ENCODE data around the gene MAPKBP1.

The MAPKBP1 gene

GRCh38 chr15:41794081-41794480, 19.8 kb downstream of the MAPKBP1 start:
- DNase-seq (no peak), ATAC-seq (no peak)
- Mint-ChIP-seq H3K4me3 (no peak overlapping the region), H3K27ac (no peak overlapping the region), H3K27me3 (no peaks in the 10 kb centered on the region), H3K36me3 (ENCODE audit: low read depth) (no peaks in the 10 kb centered on the region), H3K4me1 (peaks cover 57% of the 10 kb centered on the region), H3K9me3 (no peaks in the 10 kb centered on the region)

DNA sequence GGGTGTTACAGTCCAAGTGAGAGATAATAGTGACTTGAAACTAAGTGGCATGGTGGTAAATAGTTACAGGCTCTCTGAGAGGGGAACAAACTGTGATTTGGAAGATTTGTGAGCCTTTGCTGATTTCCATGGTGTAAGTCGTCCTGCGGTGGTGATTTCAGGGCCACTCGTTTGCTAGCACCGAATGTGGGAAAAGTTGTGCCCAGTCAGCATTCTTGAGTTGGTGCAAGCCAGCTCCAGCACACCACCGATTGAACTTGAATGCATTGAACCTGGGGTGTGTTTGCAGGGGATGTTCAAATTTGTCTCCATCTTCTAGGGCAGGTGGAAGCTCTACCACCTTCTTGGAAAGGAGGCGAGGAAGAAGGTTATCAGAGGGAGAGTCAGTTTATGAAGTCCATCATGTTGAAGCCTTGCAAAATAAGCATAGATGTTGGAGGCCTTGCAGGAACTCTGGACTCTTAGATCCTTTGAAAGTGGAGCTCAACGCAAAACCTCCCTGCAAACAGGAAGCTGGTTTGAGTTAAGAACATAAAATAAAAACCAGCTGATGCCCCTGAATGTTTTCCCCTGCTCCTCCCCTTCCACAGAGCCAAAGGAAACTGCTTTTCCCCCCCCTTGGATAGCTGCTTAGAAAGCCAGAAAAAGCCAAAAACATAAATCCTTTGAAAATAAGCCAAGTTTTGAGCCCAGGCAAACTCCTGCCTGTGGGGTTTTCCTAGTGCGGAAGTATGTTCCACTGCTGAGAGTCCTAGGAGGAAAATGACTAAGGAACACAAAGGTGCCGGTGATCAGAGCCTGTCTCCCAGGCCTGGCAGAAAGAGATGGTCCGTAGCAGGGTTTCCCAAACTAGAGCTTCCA, 21.9 kb downstream of the MAPKBP1 start:
- no peaks in the 10 kb centered on the region for H3K9me3 Mint-ChIP-seq
- H3K36me3 Mint-ChIP-seq (ENCODE audit: low read depth): no peaks in the 10 kb centered on the region
- DNase-seq (no peak), ATAC-seq (no peak)
- H3K27ac Mint-ChIP-seq: no peak overlapping the region
- H3K4me3 Mint-ChIP-seq: no peak overlapping the region
- H3K27me3 Mint-ChIP-seq: no peaks in the 10 kb centered on the region
- peaks cover 42% of the 10 kb centered on the region for H3K4me1 Mint-ChIP-seq

DNA sequence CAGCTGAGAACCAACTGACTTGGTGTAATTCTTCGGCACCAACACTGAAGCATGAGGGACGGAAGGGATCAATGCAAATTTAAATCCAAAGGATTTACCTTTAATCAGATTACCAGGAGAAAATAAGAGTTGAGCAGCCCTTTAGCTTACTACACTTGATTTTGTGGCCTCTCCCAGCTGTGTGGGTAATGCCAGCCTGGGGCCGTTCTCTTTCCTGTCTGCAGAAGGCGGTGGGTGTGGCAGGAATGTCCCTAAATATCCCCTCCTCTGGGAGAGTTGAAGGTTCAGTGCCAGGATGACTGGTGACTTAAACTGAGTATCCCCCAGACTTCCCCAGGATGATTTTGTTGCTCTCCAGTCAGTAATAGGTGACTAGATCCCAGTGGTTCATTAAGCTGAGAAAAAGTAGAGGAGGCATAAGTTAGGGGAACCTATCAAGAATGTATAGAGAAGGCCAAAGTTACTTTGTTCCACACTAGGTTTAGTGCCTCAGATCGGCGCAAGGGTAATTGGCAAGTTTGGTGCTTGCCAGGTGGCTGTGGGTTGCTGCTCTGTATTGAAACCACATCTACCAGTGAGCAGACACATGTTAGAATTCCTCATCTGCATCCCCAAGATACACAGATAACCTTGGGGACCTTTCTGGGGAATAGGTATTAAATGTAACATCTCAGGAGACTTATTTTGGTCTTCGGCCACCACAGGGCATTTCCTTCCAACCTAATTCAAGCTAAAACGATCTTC, 23.1 kb downstream of the MAPKBP1 start:
- Mint-ChIP-seq H3K27me3 (no peaks in the 10 kb centered on the region), H3K27ac (no peak overlapping the region), H3K9me3 (no peaks in the 10 kb centered on the region)

DNA sequence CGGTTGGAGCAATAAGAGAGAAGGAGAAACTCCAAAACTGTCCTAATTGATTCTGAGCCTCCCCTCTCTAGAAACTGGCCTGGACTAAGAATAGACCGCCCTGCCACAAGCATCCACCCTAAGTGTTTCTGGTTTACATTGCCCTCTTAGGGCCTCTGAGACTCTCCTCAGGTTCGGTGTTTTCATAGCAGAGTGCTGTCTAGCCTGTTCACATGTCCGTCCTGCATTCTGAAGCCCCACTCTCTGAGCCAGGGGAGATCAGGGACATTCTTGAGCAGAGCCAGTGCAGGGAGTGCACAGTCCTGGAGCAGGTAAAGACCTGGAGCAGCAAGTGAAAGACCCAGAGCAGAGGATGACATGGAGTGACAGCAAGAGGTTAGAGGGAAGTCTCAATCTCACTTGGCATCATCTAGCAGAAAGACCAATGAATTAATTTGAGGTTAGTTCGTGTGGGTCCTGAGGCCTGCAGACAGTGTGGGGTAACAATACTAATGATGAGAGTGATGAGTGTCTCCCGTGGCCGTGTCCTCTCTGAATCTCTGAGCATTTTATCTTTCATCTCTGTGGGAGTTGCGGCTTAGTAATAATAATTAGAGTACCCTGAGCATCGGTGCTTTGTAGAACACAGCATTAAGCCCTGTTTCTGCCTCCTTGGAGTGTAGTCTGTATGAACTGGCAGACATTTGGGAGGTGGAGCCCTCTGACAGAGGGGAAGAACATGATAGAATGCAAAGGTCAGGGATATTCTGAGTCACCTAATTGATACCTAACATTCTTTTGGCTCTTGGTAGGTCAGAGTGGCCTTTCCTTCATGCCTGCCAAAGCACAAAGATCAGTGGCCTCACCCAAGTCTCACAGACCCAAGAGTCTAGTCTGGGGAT, 24.6 kb downstream of the MAPKBP1 start:
- H3K4me1 Mint-ChIP-seq: peaks cover 31% of the 10 kb centered on the region

More for the DNA sequence above, 23.1 kb downstream of the MAPKBP1 start:
- Mint-ChIP-seq H3K36me3 (ENCODE audit: low read depth) (no peaks in the 10 kb centered on the region), H3K4me1 (peaks cover 31% of the 10 kb centered on the region), H3K4me3 (no peak overlapping the region)
- DNase-seq: no peak
- ATAC-seq: no peak

GRCh38 chr15:41799488-41799805, 25.2 kb downstream of the MAPKBP1 start:
- Mint-ChIP-seq H3K4me3 (no peak overlapping the region), H3K4me1 (peaks cover 31% of the 10 kb centered on the region), H3K27ac (peak overlapping the region; percentile 65), H3K36me3 (ENCODE audit: low read depth) (peaks cover 2% of the 10 kb centered on the region), H3K27me3 (no peaks in the 10 kb centered on the region), H3K9me3 (no peaks in the 10 kb centered on the region)
- ATAC-seq (no peak), DNase-seq (no peak)

More for the DNA sequence above, 24.6 kb downstream of the MAPKBP1 start:
- no peak overlapping the region for H3K4me3 Mint-ChIP-seq
- H3K27me3 Mint-ChIP-seq: no peaks in the 10 kb centered on the region
- H3K27ac Mint-ChIP-seq: peak overlapping the region; percentile 65
- H3K36me3 Mint-ChIP-seq (ENCODE audit: low read depth): peaks cover 2% of the 10 kb centered on the region
- ATAC-seq (peak; percentile 89), DNase-seq (no peak)
- no peaks in the 10 kb centered on the region for H3K9me3 Mint-ChIP-seq

GRCh38 chr15:41801185-41801584, 26.9 kb downstream of the MAPKBP1 start:
- Mint-ChIP-seq H3K27me3 (no peaks in the 10 kb centered on the region), H3K36me3 (ENCODE audit: low read depth) (peaks cover 2% of the 10 kb centered on the region), H3K9me3 (no peaks in the 10 kb centered on the region), H3K4me1 (peaks cover 26% of the 10 kb centered on the region), H3K4me3 (no peak overlapping the region), H3K27ac (no peak overlapping the region)
- no peak for DNase-seq
- ATAC-seq: no peak

GRCh38 chr15:41801850-41802455, 27.7 kb downstream of the MAPKBP1 start:
- ATAC-seq: no peak
- Mint-ChIP-seq H3K27ac (no peak overlapping the region), H3K4me3 (no peak overlapping the region), H3K4me1 (peaks cover 24% of the 10 kb centered on the region), H3K27me3 (no peaks in the 10 kb centered on the region), H3K9me3 (no peaks in the 10 kb centered on the region), H3K36me3 (ENCODE audit: low read depth) (peaks cover 2% of the 10 kb centered on the region)
- no peak for DNase-seq

GRCh38 chr15:41804361-41804760, 30.1 kb downstream of the MAPKBP1 start:
- H3K4me1 Mint-ChIP-seq: peaks cover 11% of the 10 kb centered on the region
- peaks cover 2% of the 10 kb centered on the region for H3K36me3 Mint-ChIP-seq (ENCODE audit: low read depth)
- no peak for DNase-seq
- no peak overlapping the region for H3K27ac Mint-ChIP-seq
- H3K27me3 Mint-ChIP-seq: no peaks in the 10 kb centered on the region
- H3K9me3 Mint-ChIP-seq: no peaks in the 10 kb centered on the region
- ATAC-seq: no peak
- no peak overlapping the region for H3K4me3 Mint-ChIP-seq

- no peaks in the 10 kb centered on the region for H3K9me3 Mint-ChIP-seq
Measured at GRCh38 chr15:41804916-41805666, 30.8 kb downstream of the MAPKBP1 start.

DNA sequence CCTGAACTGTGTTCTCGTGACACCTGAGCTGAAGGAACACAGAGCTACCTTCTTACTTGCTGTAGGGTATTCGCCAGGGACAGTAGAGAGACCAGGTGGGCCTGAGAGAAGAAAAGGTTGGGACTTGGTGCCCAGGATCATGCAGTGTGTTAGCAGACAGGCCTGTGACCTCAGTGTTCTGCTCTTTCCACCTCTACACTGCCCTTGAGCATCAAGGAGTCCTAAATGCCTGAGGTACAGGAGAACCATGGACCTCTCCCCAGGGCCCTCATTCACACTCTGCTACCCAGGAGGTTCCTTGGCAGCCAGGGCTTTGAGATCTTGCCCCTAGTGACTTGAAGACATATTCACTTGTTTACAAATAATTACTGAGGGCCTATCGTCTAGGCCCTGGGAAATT, 31.4 kb downstream of the MAPKBP1 start:
- Mint-ChIP-seq H3K27ac (no peak overlapping the region), H3K9me3 (no peaks in the 10 kb centered on the region), H3K4me1 (peaks cover 10% of the 10 kb centered on the region), H3K4me3 (no peak overlapping the region), H3K36me3 (ENCODE audit: low read depth) (peaks cover 2% of the 10 kb centered on the region), H3K27me3 (no peaks in the 10 kb centered on the region)
- DNase-seq: no peak
- no peak for ATAC-seq

More at GRCh38 chr15:41804916-41805666, 30.8 kb downstream of the MAPKBP1 start:
- peaks cover 2% of the 10 kb centered on the region for H3K36me3 Mint-ChIP-seq (ENCODE audit: low read depth)
- H3K4me1 Mint-ChIP-seq: peaks cover 10% of the 10 kb centered on the region
- no peak overlapping the region for H3K27ac Mint-ChIP-seq
- DNase-seq: no peak
- no peaks in the 10 kb centered on the region for H3K27me3 Mint-ChIP-seq
- no peak overlapping the region for H3K4me3 Mint-ChIP-seq
- no peak for ATAC-seq

DNA sequence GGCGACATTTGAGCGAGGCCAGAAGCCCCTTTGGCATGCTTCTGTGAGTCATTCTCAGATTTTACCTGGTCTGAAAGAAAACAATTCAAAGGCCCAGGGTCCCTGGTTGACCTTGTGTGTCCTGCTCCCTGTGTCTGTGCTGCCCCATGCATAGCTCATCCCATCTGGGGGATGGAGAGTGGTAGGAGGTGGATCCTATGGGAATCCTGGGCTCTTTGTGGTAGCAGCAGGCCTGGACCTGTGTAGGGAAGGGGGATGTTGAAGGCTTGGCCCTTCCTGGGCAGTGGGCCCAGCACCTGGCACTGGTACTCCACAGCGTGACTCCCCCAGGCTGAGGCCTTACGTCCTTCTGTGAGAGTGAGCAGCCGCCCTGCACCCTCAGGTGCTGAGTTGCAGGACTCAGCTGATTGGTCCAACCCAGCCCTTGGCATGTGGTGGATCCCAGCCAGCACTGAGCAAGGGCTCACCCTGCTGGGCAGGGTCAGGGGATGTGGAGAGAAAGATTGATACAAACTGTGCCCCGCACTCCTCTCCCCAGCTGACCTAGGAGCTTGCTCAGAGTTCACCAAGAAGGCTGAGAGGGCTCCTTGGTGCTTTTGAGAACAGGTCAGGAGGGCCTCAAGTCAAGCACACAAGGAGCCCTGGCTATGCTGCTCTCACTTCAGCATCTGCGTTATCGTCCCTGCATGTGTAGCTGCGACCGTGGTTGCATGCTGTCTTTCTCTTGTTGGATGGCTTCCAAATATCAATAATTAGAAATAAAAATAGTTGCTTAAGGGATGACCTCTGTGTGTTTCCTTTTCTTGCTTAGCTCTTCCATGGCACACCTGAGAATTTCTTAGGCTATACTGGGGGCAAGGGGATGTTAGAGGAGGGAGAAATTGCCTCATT, 32.3 kb downstream of the MAPKBP1 start:
- H3K27ac Mint-ChIP-seq: no peak overlapping the region
- no peaks in the 10 kb centered on the region for H3K27me3 Mint-ChIP-seq
- peaks cover 11% of the 10 kb centered on the region for H3K4me1 Mint-ChIP-seq
- no peak for ATAC-seq
- DNase-seq: no peak
- H3K9me3 Mint-ChIP-seq: no peaks in the 10 kb centered on the region
- H3K4me3 Mint-ChIP-seq: no peak overlapping the region
- H3K36me3 Mint-ChIP-seq (ENCODE audit: low read depth): peaks cover 2% of the 10 kb centered on the region

DNA sequence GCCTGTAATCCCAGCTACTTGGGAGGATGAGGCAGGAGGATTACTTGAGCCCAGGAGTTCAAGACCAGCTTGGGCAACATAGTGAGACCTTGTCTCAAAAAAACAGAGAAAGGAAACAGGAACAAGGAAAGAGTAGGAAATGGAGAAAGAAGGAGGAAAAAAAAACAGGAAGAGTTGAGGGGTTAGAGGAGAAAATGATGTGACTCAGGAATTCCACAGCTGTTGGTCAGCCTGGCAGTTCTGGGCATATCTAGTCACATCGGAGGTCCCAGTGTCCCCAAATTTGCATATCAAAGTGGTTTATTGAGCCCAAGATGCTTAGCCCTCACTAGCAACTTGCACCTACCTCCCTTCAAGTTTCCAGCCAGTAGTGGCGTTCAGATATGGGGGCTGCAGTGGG, 34.8 kb downstream of the MAPKBP1 start:
- no peak overlapping the region for H3K27ac Mint-ChIP-seq
- DNase-seq: no peak
- peaks cover 13% of the 10 kb centered on the region for H3K4me1 Mint-ChIP-seq

More for the DNA sequence above, 34.8 kb downstream of the MAPKBP1 start:
- ATAC-seq: no peak
- Mint-ChIP-seq H3K27me3 (no peaks in the 10 kb centered on the region), H3K4me3 (no peak overlapping the region), H3K9me3 (no peaks in the 10 kb centered on the region), H3K36me3 (ENCODE audit: low read depth) (no peaks in the 10 kb centered on the region)

All from activated naive CD8-positive, alpha-beta T cell treated with anti-CD3 and anti-CD28 coated beads, Interleukin-2, amount 50 U/mL, for 24 hours (primary cell).